H1 (cell line): ENCODE results near the gene RTN4RL2. TPM values are rescaled to one million over a fixed set of nuclear protein-coding genes. Genes with fewer than 3 reads are reported as not detected.

Experiments
- CTCF ChIA-PET: fragments of 300-600 bp; sonication (Branson Sonifier 250); formaldehyde crosslinking; loops from one replicate; lab custom pipeline; 2021; ENCODE audit not compliant: partially characterized antibody; lab: Charles Lee
- POLR2A ChIA-PET: fragments of 300-600 bp; sonication (Branson Sonifier 250); formaldehyde crosslinking; loops from one replicate; lab custom pipeline; 2021; ENCODE audit warnings: inconsistent platforms; ENCODE audit not compliant: partially characterized antibody; lab: Charles Lee
- DNase-seq, 2 experiments: peaks; one replicate each; pipeline versions ENCODE4 v3.0.0 to v3.0.0-alpha.2; 2010 to 2022; ENCODE audit warnings: low spot score in 2 of 2, low read depth in 1 of 2, mixed read lengths in 1 of 2
- FAIRE-seq: peaks from 2 replicates; lab custom pipeline; 2011; peaks lifted over from hg19 to GRCh38; lab: Jason Lieb, UNC
- H2AFZ ChIP-seq: 2 replicates; pipeline ENCODE4 v1.8.1; 2012; ENCODE audit warnings: low read length, inconsistent platforms
- H2AK5ac ChIP-seq: 2 replicates; pipeline ENCODE4 v1.6.1; 2013; ENCODE audit warnings: low read depth, low read length
- H2BK120ac ChIP-seq: replicated peaks from 2 replicates; pipeline ENCODE3; 2013; ENCODE audit warnings: low read depth, low read length, inconsistent platforms
- H2BK12ac ChIP-seq: 2 replicates; pipeline ENCODE4 v1.6.1; 2013; ENCODE audit warnings: low read depth, low read length
- H2BK15ac ChIP-seq: 2 replicates; pipeline ENCODE4 v1.6.1; 2013; ENCODE audit warnings: low read length
- H2BK20ac ChIP-seq: 2 replicates; pipeline ENCODE4 v1.6.1; 2013; ENCODE audit warnings: low read length
- H2BK5ac ChIP-seq: 2 replicates; pipeline ENCODE4 v1.6.1; 2013; ENCODE audit warnings: low read depth, low read length
- H3K14ac ChIP-seq: 2 replicates; pipeline ENCODE4 v1.6.1; 2013; ENCODE audit warnings: inconsistent platforms; ENCODE audit not compliant: insufficient read length
- H3K18ac ChIP-seq: 2 replicates; pipeline ENCODE4 v1.6.1; 2013; ENCODE audit warnings: low read length; ENCODE audit errors: extremely low read depth
- H3K23ac ChIP-seq: 2 replicates; pipeline ENCODE4 v1.6.1; 2013; ENCODE audit warnings: inconsistent platforms; ENCODE audit not compliant: insufficient read length
- H3K23me2 ChIP-seq: 2 replicates; pipeline ENCODE4 v1.6.1; 2013; ENCODE audit warnings: low read depth, low read length
- H3K27ac ChIP-seq: 2 replicates; pipeline ENCODE4 v1.6.1; 2011; ENCODE audit warnings: low read depth, low read length, inconsistent platforms
- H3K27me3 ChIP-seq, 4 experiments: replicated peaks in 1 of 4; 1 replicate in 1 of 4; 2 replicates in 3 of 4; pipeline versions ENCODE4 v1.6.1 to v1.8.1; 2011 to 2013; ENCODE audit warnings: low read length in 3 of 4, mild to moderate bottlenecking in 3 of 4, inconsistent platforms in 2 of 4, mixed read lengths in 2 of 4, moderate library complexity in 1 of 4; ENCODE audit not compliant: control insufficient read depth in 3 of 4, insufficient read depth in 3 of 4; ENCODE audit errors: extremely low read depth in 1 of 4
- H3K36me3 ChIP-seq, 4 experiments: 2 replicates each; pipeline versions ENCODE4 v1.6.1 to v1.8.1; 2011 to 2013; ENCODE audit warnings: mild to moderate bottlenecking in 4 of 4, low read length in 3 of 4, moderate library complexity in 2 of 4, control low read depth in 1 of 4, inconsistent platforms in 1 of 4; ENCODE audit not compliant: insufficient read depth in 4 of 4, control insufficient read depth in 2 of 4
- H3K4ac ChIP-seq: replicated peaks from 2 replicates; pipeline ENCODE3; 2013; ENCODE audit warnings: low read length, low read depth, mixed read lengths, inconsistent platforms; ENCODE audit not compliant: insufficient read length
- H3K4me1 ChIP-seq, 4 experiments: replicated peaks in 1 of 4; 1 replicate in 1 of 4; 2 replicates in 3 of 4; pipeline versions ENCODE4 v1.6.1 to v1.8.1; 2011 to 2013; ENCODE audit warnings: low read length in 3 of 4, inconsistent platforms in 2 of 4, mixed read lengths in 1 of 4; ENCODE audit not compliant: insufficient read depth in 4 of 4, control insufficient read depth in 3 of 4
- H3K4me2 ChIP-seq, 2 experiments: 2 replicates each; pipeline versions ENCODE4 v1.6.1 to v1.8.1; 2011 to 2013; ENCODE audit warnings: low read depth in 2 of 2, low read length in 2 of 2, control low read depth in 1 of 2, inconsistent platforms in 1 of 2, mild to moderate bottlenecking in 1 of 2; ENCODE audit not compliant: insufficient read depth in 1 of 2
- H3K4me3 ChIP-seq, 4 experiments: fragments of 200-600, 300-600 bp in 1 of 4; sonication (generic), shearing (Covaris generic), sonication (Bioruptor Twin) in 1 of 4; 2 replicates each; pipeline versions ENCODE4 v1.5.1 to v1.8.1; 2011 to 2016; ENCODE audit warnings: low read length in 4 of 4, low read depth in 3 of 4, control low read depth in 2 of 4, inconsistent platforms in 2 of 4, mild to moderate bottlenecking in 2 of 4, mixed read lengths in 1 of 4, moderate library complexity in 1 of 4; ENCODE audit not compliant: insufficient read depth in 2 of 4; ENCODE audit errors: extremely low read depth in 1 of 4
- H3K56ac ChIP-seq: replicated peaks from 2 replicates; pipeline ENCODE3; 2013; ENCODE audit warnings: low read depth, mild to moderate bottlenecking, mixed read lengths, low read length, inconsistent platforms; ENCODE audit not compliant: insufficient read length
- H3K79me1 ChIP-seq: 2 replicates; pipeline ENCODE4 v1.6.1; 2013; ENCODE audit warnings: low read depth, low read length, control low read depth
- H3K79me2 ChIP-seq, 2 experiments: 2 replicates each; pipeline versions ENCODE4 v1.6.1 to v1.8.1; 2012 to 2013; ENCODE audit warnings: low read length in 2 of 2, mild to moderate bottlenecking in 2 of 2, inconsistent platforms in 1 of 2; ENCODE audit not compliant: insufficient read depth in 2 of 2, control insufficient read depth in 1 of 2
- H3K9ac ChIP-seq, 4 experiments: replicated peaks in 1 of 4; 1 replicate in 1 of 4; 2 replicates in 3 of 4; pipeline versions ENCODE4 v1.6.1 to v1.8.1; 2011 to 2013; ENCODE audit warnings: low read depth in 3 of 4, low read length in 3 of 4, control low read depth in 2 of 4, mild to moderate bottlenecking in 2 of 4, moderate library complexity in 2 of 4, inconsistent platforms in 1 of 4; ENCODE audit errors: extremely low read depth in 1 of 4
- H3K9me3 ChIP-seq, 2 experiments: 2 replicates each; pipeline versions ENCODE4 v1.6.1 to v1.8.1; 2012 to 2013; ENCODE audit warnings: mild to moderate bottlenecking in 2 of 2, moderate library complexity in 2 of 2, control low read depth in 1 of 2, inconsistent platforms in 1 of 2, low read depth in 1 of 2, low read length in 1 of 2, mixed read lengths in 1 of 2; ENCODE audit not compliant: insufficient read depth in 2 of 2
- H4K20me1 ChIP-seq, 2 experiments: replicated peaks in 1 of 2; 2 replicates each; pipeline versions ENCODE3 to v1.8.1; 2011 to 2013; ENCODE audit warnings: inconsistent platforms in 2 of 2, low read length in 2 of 2, mild to moderate bottlenecking in 1 of 2; ENCODE audit not compliant: insufficient read depth in 2 of 2, control insufficient read depth in 1 of 2
- H4K5ac ChIP-seq: 2 replicates; pipeline ENCODE4 v1.6.1; 2013; ENCODE audit warnings: low read length, low read depth, mixed read lengths, inconsistent platforms; ENCODE audit not compliant: insufficient read length
- H4K8ac ChIP-seq: 2 replicates; pipeline ENCODE4 v1.8.0; 2013; ENCODE audit warnings: mild to moderate bottlenecking, moderate library complexity, low read length, inconsistent platforms; ENCODE audit not compliant: insufficient read depth; ENCODE audit errors: extremely low read depth
- H4K91ac ChIP-seq: replicated peaks from 2 replicates; pipeline ENCODE3; 2013; ENCODE audit warnings: low read length, mixed read lengths, inconsistent platforms; ENCODE audit not compliant: insufficient read length
- BACH1 ChIP-seq: IDR thresholded peaks from 2 replicates; pipeline ENCODE4 v1.6.1; 2012; ENCODE audit warnings: low read length, improper control_type of control experiment
- BCL11A ChIP-seq, 2 experiments: IDR thresholded peaks; one replicate each; pipeline ENCODE4 v1.6.1; 2011; ENCODE audit warnings: low read depth in 2 of 2, low read length in 2 of 2, mild to moderate bottlenecking in 2 of 2
- CBX5 ChIP-seq: fragments of 300-800, 300-1000 bp; sonication (generic); IDR thresholded peaks from 2 replicates; pipeline ENCODE4 v1.7.1; 2016; ENCODE audit warnings: antibody characterized with exemption, low read length, low read depth
- JUND ChIP-seq: IDR thresholded peaks from 2 replicates; pipeline ENCODE4 v1.6.1; 2011; ENCODE audit warnings: mild to moderate bottlenecking, improper control_type of control experiment, low read length
- NANOG ChIP-seq: IDR thresholded peaks from 2 replicates; pipeline ENCODE4 v1.6.1; 2011; ENCODE audit warnings: low read length, low read depth, mild to moderate bottlenecking, inconsistent platforms; ENCODE audit not compliant: insufficient read depth, poor library complexity, severe bottlenecking
- POU5F1 ChIP-seq: IDR thresholded peaks from 2 replicates; pipeline ENCODE4 v1.6.1; 2011; ENCODE audit warnings: low read depth, mild to moderate bottlenecking, low read length, moderate library complexity
- RNF2 ChIP-seq: fragments of 200-900, 300-1000 bp; sonication (generic); IDR thresholded peaks from 2 replicates; pipeline ENCODE4 v1.7.1; 2016; ENCODE audit warnings: borderline replicate concordance, low read depth, mild to moderate bottlenecking, antibody characterized with exemption, low read length; ENCODE audit not compliant: poor library complexity, severe bottlenecking; ENCODE audit errors: missing control alignments
- SIN3A ChIP-seq, 2 experiments: IDR thresholded peaks in 1 of 2; conservative IDR thresholded peaks in 1 of 2; 2 replicates each; pipeline ENCODE4 v1.6.1; 2011 to 2012; ENCODE audit warnings: low read length in 2 of 2, improper control_type of control experiment in 1 of 2, low read depth in 1 of 2, mild to moderate bottlenecking in 1 of 2
- WGBS, 2 experiments: shearing (Covaris generic) in 1 of 2; methylation state at CpG; one replicate each; pipeline versions ENCODE4 v1.1.6 to v1.1.7; 2013 to 2015; ENCODE audit warnings: low lambda C conversion rate in 2 of 2, mixed read lengths in 2 of 2, inconsistent platforms in 1 of 2, low coverage in 1 of 2, missing lambda C conversion rate in 1 of 2; ENCODE audit not compliant: insufficient replicate concordance in 2 of 2, insufficient coverage in 1 of 2, insufficient read length in 1 of 2; ENCODE audit errors: extremely low coverage in 1 of 2, missing lambda C conversion rate in 1 of 2; 5-methylcytosine and 5-hydroxymethylcytosine counted together
- polyA plus RNA-seq, 7 experiments: library from polyadenylated mRNA; depleted of rRNA in 3 of 7; stranded (reverse) in 5 of 7; unstranded in 2 of 7; fragments of >200 nt in 5 of 7; fragments of 200-250 nt in 2 of 7; gene quantifications; 1 replicate in 5 of 7; 2 replicates in 1 of 7; 4 replicates in 1 of 7; pipeline versions ENCODE4 v1.2.1 to v1.2.3, GENCODE V29; 2011 to 2013; ENCODE audit warnings: missing spikeins in 2 of 7, mixed read lengths in 2 of 7
- total RNA-seq: library from RNA; stranded (reverse); fragmentation: NEBNext Ultra II Directional; extraction: Animal tissue kit (Norgen Biotek cat#: 25700); gene quantifications from 2 replicates; pipeline ENCODE4 v1.2.1, GENCODE V29; 2021

The RTN4RL2 gene
- total and polyA plus RNA-seq, 2 of the 8 experiments (the other 6 are each of a cell fraction or from before 2014, with no cell fraction given): 11.4 to 23.7 TPM

GRCh38 chr11:57498540-57498939, 38.2 kb downstream of the RTN4RL2 start:
- Histone ChIP-seq H3K4me3 (no peak overlapping the region), H4K8ac (no peak overlapping the region), H3K56ac (no peak overlapping the region), H3K23ac (no peak overlapping the region), H4K20me1 (peaks cover 0 to 2% of the 10 kb centered on the region in 2 experiments), H2AK5ac (no peak overlapping the region), H2AFZ (no peak overlapping the region), H2BK12ac (no peak overlapping the region), H3K9ac (no peak overlapping the region), H3K4me2 (no peak overlapping the region), H3K14ac (no peak overlapping the region), H3K9me3 (no peaks in the 10 kb centered on the region), H3K27ac (no peak overlapping the region), H4K91ac (no peak overlapping the region), H4K5ac (no peak overlapping the region), H2BK20ac (0 out of 2 replicates have a peak overlapping the region, but pooled peaks have one; percentile 15)
- FAIRE-seq (no peak), DNase-seq (no peak)
- CTCF ChIA-PET: interaction anchor here (1.2 to 33.7 kb wide), 4 partner anchors 10 to 27 kb away, joined by 3 to 1146 read pairs (median 14); partner anchors contain the start of genes SLC43A1, SMTNL1 and TIMM10
- POLR2A ChIA-PET: interaction anchor here (1.4 to 3.3 kb wide), 7 partner anchors 11 to 149 kb away, joined by 3 to 28 read pairs (median 9); partner anchors contain the start of gene SLC43A1
- TF ChIP-seq CBX5 (no peak), JUND (no peak), NANOG (no peak), BACH1 (no peak), BCL11A (IDR thresholded peaks at IDR 0.05; ENCODE audit: low read depth in 2 of 2, low read length in 2 of 2) (no peak), POU5F1 (no peak), RNF2 (no peak), SIN3A (conservative IDR thresholded peaks at IDR 0.05 in 1 of 2, IDR thresholded peaks at IDR 0.05 in 1 of 2; ENCODE audit: low read depth in 1 of 2, low read length in 2 of 2) (no peak)
- TF ChIP-seq, all 59 proteins: peak for 0
- Histone ChIP-seq H3K79me1 (peaks cover 2% of the 10 kb centered on the region; the same call in 1 of the 2 replicates), H3K4me1 (peaks cover 7 to 25% (median 18%) of the 10 kb centered on the region in 4 experiments), H2BK120ac (no peak overlapping the region), H3K18ac (no peak overlapping the region), H2BK5ac (no peak overlapping the region), H3K23me2 (peaks cover 2% of the 10 kb centered on the region; the same call in 1 of the 2 replicates), H3K36me3 (peaks cover 0 to 5% (median 0%) of the 10 kb centered on the region in 4 experiments; a peak in 2 of 8 replicates), H3K4ac (no peak overlapping the region), H3K79me2 (no peaks in the 10 kb centered on the region), H3K27me3 (no peaks in the 10 kb centered on the region), H2BK15ac (peak overlapping the region; percentile 67; the same call in 1 of the 2 replicates)
- 95% methylated on average over 6 of the region's 6 CpGs; no CpG with 5 or more reads in 1 of the 2 experiments for WGBS, 2 experiments
